ENCODE data around the gene KRT80.

- TF ChIP-seq CTCF (IDR thresholded peaks at IDR 0.05) (no peak), POLR2A (IDR thresholded peaks at IDR 0.05) (no peak)
These were observed 43.2 kb downstream of the KRT80 start for GRCh38 chr12:52148464-52149181.
